PC-3 (cell line): Measurements from ENCODE around the gene CPLX1. TPM values are rescaled to one million over a fixed set of nuclear protein-coding genes. Genes with fewer than 3 reads are reported as not detected.

ENCODE experiments used
- ATAC-seq: fragments of 200-7000 bp; cut with Tn5 transposase; 2 replicates; pipeline ENCODE4 v1.9.1; 2020; ENCODE audit warnings: mild to moderate bottlenecking, moderate library complexity
- BruUV-seq: library from RNA; stranded (reverse); fragments of 400-500 nt; replicated peaks from 2 replicates; lab custom pipeline; 2021; lab: Mats Ljungman, UMichigan
- CTCF ChIA-PET: fragments of 300-600 bp; sonication (Branson Sonifier 250); formaldehyde crosslinking; loops from one replicate; lab custom pipeline; 2022; ENCODE audit warnings: antibody characterized with exemption; lab: Charles Lee
- POLR2A ChIA-PET: fragments of 300-600 bp; sonication (Branson Sonifier 250); formaldehyde crosslinking; loops from one replicate; lab custom pipeline; 2022; ENCODE audit warnings: antibody characterized with exemption; ENCODE audit not compliant: unreplicated experiment; lab: Charles Lee
- DNase-seq: peaks from one replicate; pipeline ENCODE4 v3.0.0-alpha.2; 2015
- H2AFZ ChIP-seq: fragments of 300-600 bp; sonication (generic); 2 replicates; pipeline ENCODE4 v1.6.0; 2016; ENCODE audit warnings: antibody characterized with exemption, low read length
- H3F3A ChIP-seq: fragments of 300-600 bp; sonication (generic); one replicate; pipeline ENCODE4 v1.6.0; 2017; ENCODE audit warnings: antibody characterized with exemption, low read length, control low read depth, mild to moderate bottlenecking; ENCODE audit not compliant: unreplicated experiment
- H3K27ac ChIP-seq: fragments of 300-600 bp; sonication (generic); 2 replicates; pipeline ENCODE4 v1.5.1; 2016; ENCODE audit warnings: mild to moderate bottlenecking, low read length
- H3K27me3 ChIP-seq: fragments of 300-600 bp; sonication (generic); 2 replicates; pipeline ENCODE4 v1.6.1; 2016; ENCODE audit warnings: low read length, mixed read lengths
- H3K36me3 ChIP-seq: fragments of 300-600 bp; sonication (generic); 2 replicates; pipeline ENCODE4 v1.6.1; 2016; ENCODE audit warnings: low read depth, mixed run types, low read length, mixed read lengths
- H3K4me1 ChIP-seq: fragments of 300-600 bp; sonication (generic); 2 replicates; pipeline ENCODE4 v1.5.1; 2016; ENCODE audit warnings: low read length; ENCODE audit not compliant: insufficient read depth
- H3K4me2 ChIP-seq: fragments of 300-600 bp; sonication (generic); 2 replicates; pipeline ENCODE4 v1.6.0; 2016; ENCODE audit warnings: low read length
- H3K4me3 ChIP-seq: fragments of 300-600 bp; sonication (generic); 2 replicates; pipeline ENCODE4 v1.5.1; 2016; ENCODE audit warnings: mild to moderate bottlenecking, low read length, mixed read lengths
- H3K79me2 ChIP-seq: fragments of 300-600 bp; sonication (generic); 2 replicates; pipeline ENCODE4 v1.6.1; 2017; ENCODE audit warnings: low read length, mixed read lengths
- H3K9ac ChIP-seq: fragments of 300-600 bp; sonication (generic); 2 replicates; pipeline ENCODE4 v1.6.0; 2016; ENCODE audit warnings: mild to moderate bottlenecking, low read length
- H3K9me2 ChIP-seq: fragments of 300-600 bp; sonication (generic); replicated peaks from 2 replicates; pipeline ENCODE4 v1.6.1; 2016; ENCODE audit warnings: mixed run types, low read length, mixed read lengths
- H3K9me3 ChIP-seq: fragments of 300-600 bp; sonication (generic); 2 replicates; pipeline ENCODE4 v1.6.1; 2016; ENCODE audit warnings: low read length, mixed read lengths
- H4K20me1 ChIP-seq: fragments of 300-600 bp; sonication (generic); 2 replicates; pipeline ENCODE4 v1.6.1; 2016; ENCODE audit warnings: low read length, mixed read lengths
- EZH2 ChIP-seq: fragments of 300-600 bp; sonication (generic); IDR thresholded peaks from one replicate; pipeline ENCODE4 v1.6.1; 2017; ENCODE audit warnings: antibody characterized with exemption, mild to moderate bottlenecking, low read length; ENCODE audit not compliant: unreplicated experiment
- EZH2phosphoT487 ChIP-seq: fragments of 300-600 bp; sonication (generic); IDR thresholded peaks from 2 replicates; pipeline ENCODE4 v1.6.1; 2018; ENCODE audit warnings: mild to moderate bottlenecking, antibody characterized with exemption, low read length, borderline replicate concordance
- intact Hi-C: fragments of 100-400 bp; cut with micrococcal nuclease; formaldehyde crosslinking; loops from 2 replicates; pipeline ENCODE4 v1.9.0; 2023
- total RNA-seq: library from RNA; depleted of rRNA; stranded (reverse); fragments of >200 nt; gene quantifications from 2 replicates; pipeline ENCODE4 v1.2.3, GENCODE V29; 2014
- TF ChIP-seq, protein P1 (sequence below): fragments of 300-600 bp; sonication (generic); conservative IDR thresholded peaks from 2 replicates; pipeline ENCODE4 v1.5.1; 2017; ENCODE audit warnings: antibody characterized with exemption, low read depth, mild to moderate bottlenecking, low read length

Gene CPLX1
- total RNA-seq, 1 experiment from 2014 or later = 0.87 TPM

- Histone ChIP-seq H3K27me3 (no peaks in the 10 kb centered on the region), H3K4me2 (no peak overlapping the region), H3K27ac (no peak overlapping the region), H3K4me3 (no peak overlapping the region), H3K79me2 (no peaks in the 10 kb centered on the region), H3F3A (no peaks in the 10 kb centered on the region), H2AFZ (no peak overlapping the region), H3K9me2 (no peaks in the 10 kb centered on the region), H3K4me1 (no peaks in the 10 kb centered on the region), H3K36me3 (no peaks in the 10 kb centered on the region), H3K9me3 (no peaks in the 10 kb centered on the region), H4K20me1 (no peaks in the 10 kb centered on the region), H3K9ac (no peak overlapping the region)
- no TSS peak for BruUV-seq
- TF ChIP-seq, protein P1, sequence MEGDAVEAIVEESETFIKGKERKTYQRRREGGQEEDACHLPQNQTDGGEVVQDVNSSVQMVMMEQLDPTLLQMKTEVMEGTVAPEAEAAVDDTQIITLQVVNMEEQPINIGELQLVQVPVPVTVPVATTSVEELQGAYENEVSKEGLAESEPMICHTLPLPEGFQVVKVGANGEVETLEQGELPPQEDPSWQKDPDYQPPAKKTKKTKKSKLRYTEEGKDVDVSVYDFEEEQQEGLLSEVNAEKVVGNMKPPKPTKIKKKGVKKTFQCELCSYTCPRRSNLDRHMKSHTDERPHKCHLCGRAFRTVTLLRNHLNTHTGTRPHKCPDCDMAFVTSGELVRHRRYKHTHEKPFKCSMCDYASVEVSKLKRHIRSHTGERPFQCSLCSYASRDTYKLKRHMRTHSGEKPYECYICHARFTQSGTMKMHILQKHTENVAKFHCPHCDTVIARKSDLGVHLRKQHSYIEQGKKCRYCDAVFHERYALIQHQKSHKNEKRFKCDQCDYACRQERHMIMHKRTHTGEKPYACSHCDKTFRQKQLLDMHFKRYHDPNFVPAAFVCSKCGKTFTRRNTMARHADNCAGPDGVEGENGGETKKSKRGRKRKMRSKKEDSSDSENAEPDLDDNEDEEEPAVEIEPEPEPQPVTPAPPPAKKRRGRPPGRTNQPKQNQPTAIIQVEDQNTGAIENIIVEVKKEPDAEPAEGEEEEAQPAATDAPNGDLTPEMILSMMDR = no peak
- TF ChIP-seq EZH2 = no peak
- no peak for TF ChIP-seq EZH2phosphoT487
- ATAC-seq (no peak), DNase-seq (no peak)
- CTCF ChIA-PET = no interaction called here
- POLR2A ChIA-PET = no interaction called here
- intact Hi-C loops = no loop called here
Observed at GRCh38 chr4:859496-859895, 33.6 kb upstream of the CPLX1 start.

- CTCF ChIA-PET = no interaction called here
- no peak for ATAC-seq
- BruUV-seq = no TSS peak
- Histone ChIP-seq H4K20me1 (no peaks in the 10 kb centered on the region), H3K4me1 (no peaks in the 10 kb centered on the region), H3K27me3 (no peaks in the 10 kb centered on the region), H3K9me2 (no peaks in the 10 kb centered on the region), H3K79me2 (no peaks in the 10 kb centered on the region), H3K36me3 (no peaks in the 10 kb centered on the region), H3K4me3 (no peak overlapping the region), H3K9me3 (no peaks in the 10 kb centered on the region), H3F3A (no peaks in the 10 kb centered on the region), H2AFZ (no peak overlapping the region), H3K9ac (no peak overlapping the region), H3K4me2 (no peak overlapping the region), H3K27ac (no peak overlapping the region)
- TF ChIP-seq, protein P1 = no peak
- TF ChIP-seq EZH2 = no peak
- no peak for TF ChIP-seq EZH2phosphoT487
- DNase-seq = no peak
- intact Hi-C loops = no loop called here
- POLR2A ChIA-PET = no interaction called here
Observed at GRCh38 chr4:858831-859451, 33.0 kb upstream of the CPLX1 start.

DNA sequence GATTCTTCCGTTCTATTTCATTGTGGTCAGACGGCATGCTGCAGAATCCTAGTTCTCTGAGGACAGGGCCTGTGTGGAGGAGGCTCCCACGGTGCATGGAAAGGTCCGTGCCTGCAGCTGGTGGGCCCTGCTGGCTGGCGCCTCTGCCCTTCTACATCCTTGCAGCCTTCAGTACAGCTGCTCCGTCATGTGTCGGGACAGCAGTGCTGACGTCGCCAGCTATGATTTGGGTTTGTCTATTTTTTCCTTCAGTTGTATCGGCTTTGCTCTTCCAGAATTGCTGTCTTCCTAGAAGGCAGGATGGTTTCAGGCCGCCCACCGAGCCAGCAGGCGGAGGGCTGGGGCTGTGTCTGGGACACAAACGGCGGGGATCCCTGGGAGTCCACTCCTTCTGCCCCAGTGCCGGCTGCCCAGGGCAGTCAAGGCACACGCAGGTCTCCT, 32.1 kb upstream of the CPLX1 start:
- H3K79me2 ChIP-seq = no peaks in the 10 kb centered on the region
- H3K9me3 ChIP-seq = no peaks in the 10 kb centered on the region
- ATAC-seq = no peak
- no peak overlapping the region for H2AFZ ChIP-seq
- no TSS peak for BruUV-seq
- H3K4me2 ChIP-seq = no peak overlapping the region
- H3K4me1 ChIP-seq = no peaks in the 10 kb centered on the region
- CTCF ChIA-PET = no interaction called here
- no peak for DNase-seq
- H3K9me2 ChIP-seq = no peaks in the 10 kb centered on the region
- no peak overlapping the region for H3K4me3 ChIP-seq
- H3K36me3 ChIP-seq = no peaks in the 10 kb centered on the region
- POLR2A ChIA-PET = no interaction called here
- no peaks in the 10 kb centered on the region for H3K27me3 ChIP-seq
- no peaks in the 10 kb centered on the region for H3F3A ChIP-seq
- H4K20me1 ChIP-seq = no peaks in the 10 kb centered on the region
- no peak for TF ChIP-seq EZH2phosphoT487
- TF ChIP-seq, protein P1 = no peak
- TF ChIP-seq EZH2 = no peak
- intact Hi-C loops = no loop called here
- no peak overlapping the region for H3K9ac ChIP-seq
- no peak overlapping the region for H3K27ac ChIP-seq
